Dermis microvascular lymphatic vessel endothelial cell (primary cell): ENCODE results near the gene CCDC92. TPM values are rescaled to one million over a fixed set of nuclear protein-coding genes. Genes with fewer than 3 reads are reported as not detected.

ENCODE experiments used
- DNase-seq, 2 donors: peaks; one replicate each; pipeline versions ENCODE4 v3.0.0 to v3.0.0-alpha.2; 2010; ENCODE audit warnings: low read depth in 2 of 2
- total RNA-seq: library from RNA; depleted of rRNA; stranded (reverse); fragments of >200 nt; gene quantifications from 2 replicates; pipeline ENCODE4 v1.2.1, GENCODE V29; 2014

Gene CCDC92
- total RNA-seq, 1 donor from 2014 or later = 4.1 TPM

GRCh38 chr12:123891516-123892179, 81.0 kb downstream of the CCDC92 start:
- DNase-seq = no peak

- DNase-seq = no peak
These were observed 81.6 kb downstream of the CCDC92 start for GRCh38 chr12:123891011-123891410.

DNA sequence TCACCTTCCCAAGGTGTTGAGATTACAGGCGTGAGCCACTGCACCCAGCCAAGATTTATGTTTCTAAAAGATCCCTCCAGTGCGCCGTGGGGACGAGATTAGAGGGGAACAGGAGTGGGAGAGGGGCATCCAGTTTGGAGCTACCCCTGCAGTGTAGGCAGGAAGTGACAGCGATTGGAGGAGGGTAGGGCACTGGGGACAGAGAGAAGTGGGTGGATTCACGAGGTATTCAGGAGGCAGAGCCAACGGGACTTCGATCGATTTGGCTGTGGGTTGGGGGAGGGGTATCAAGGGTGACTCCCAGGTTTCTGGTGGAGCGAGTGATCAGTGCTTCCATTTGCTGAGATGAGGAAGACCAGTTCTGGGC, 82.1 kb downstream of the CCDC92 start:
- no peak for DNase-seq

DNA sequence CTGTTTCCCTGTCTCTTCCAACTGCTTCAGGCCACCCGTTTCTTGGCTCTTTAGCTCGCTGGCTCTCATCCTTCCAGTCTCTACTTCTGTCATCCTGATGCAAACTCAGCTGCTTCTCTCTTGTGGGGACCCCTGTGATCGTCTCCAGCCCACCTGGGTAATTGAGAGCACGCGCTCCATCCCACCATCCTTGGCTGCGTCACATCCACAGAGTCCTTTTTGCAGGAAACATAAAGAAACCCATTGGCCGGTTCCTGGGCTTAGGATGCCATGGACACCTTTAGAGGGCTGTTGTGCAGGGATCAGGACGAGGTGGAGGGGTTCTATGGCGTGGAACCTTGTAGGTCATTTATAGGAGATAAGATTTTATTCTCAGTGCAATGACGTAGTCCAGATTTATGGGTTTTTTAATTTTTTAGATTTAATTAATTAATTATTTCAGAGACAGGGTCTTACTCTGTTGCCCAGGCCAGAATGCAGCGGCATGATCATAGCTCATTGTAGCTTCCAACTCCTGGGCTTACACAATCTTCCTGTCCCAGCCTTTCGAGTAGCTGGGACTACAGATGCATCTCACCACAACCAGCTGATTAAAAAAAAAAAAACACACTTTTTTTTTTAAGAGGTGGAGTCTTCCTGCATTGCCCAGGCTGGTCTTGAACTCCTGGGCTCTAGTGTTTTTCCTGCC, 82.6 kb downstream of the CCDC92 start:
- no peak for DNase-seq

GRCh38 chr12:123888989-123889388, 83.6 kb downstream of the CCDC92 start:
- no peak for DNase-seq

DNA sequence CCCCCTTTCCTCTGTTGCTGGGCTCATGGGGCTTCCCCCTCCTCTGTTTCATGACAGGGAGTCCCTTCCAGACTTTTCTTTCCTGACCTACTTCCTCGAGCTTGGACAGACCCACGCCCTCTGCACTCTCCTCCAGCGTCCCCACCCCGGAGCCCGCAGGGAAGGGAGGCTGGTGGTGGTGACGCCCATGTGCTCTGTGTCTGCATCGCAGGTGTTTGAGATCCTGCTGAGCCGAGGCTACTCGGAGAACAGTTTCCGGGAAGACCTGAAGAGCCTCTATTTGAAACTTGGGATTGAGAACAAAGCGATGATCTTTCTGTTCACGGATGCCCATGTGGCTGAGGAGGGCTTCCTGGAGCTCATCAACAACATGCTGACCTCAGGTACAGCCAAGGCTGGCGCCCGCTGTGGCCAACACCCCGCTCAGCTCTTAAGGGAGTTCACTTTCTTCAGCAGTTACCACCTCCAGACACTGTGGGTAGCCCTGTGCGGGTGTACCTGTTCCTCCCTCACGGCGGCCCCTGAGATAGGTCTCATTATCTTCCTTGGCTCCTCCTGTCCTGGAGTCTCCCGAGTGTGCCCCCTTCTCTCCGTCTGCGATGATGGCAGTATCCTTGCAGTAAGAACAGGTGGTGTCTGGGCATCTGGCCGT, 85.6 kb downstream of the CCDC92 start:
- no peak for DNase-seq

GRCh38 chr12:123886258-123886657, 86.4 kb downstream of the CCDC92 start:
- no peak for DNase-seq

Other genes with a start within 250 kb of the CCDC92 start
- gene DNAH10, start 210.5 kb downstream of the CCDC92 start, total RNA-seq = under 0.01 TPM in 2 replicates
- gene ZNF664, start 384 bp upstream of the CCDC92 start, total RNA-seq = 42.4 and 43.6 TPM in 2 replicates